ENCODE data around the gene TH.

TH gene

GRCh38 chr11:2122222-2122906 is 49.3 kb downstream of the TH start:
- TF ChIP-seq MAX (IDR thresholded peaks at IDR 0.05; ENCODE audit: low read depth, low read length) (no peak), CTCF (IDR thresholded peaks at IDR 0.05; ENCODE audit: low read depth, low read length) (no peak), POLR2A (IDR thresholded peaks at IDR 0.05; ENCODE audit: extremely low read depth, insufficient read length) (no peak), MYC (IDR thresholded peaks at IDR 0.05; ENCODE audit: low read depth, low read length) (no peak)
- DNase-seq (ENCODE audit: low read depth) = no peak
- no peak overlapping the region for H3K4me3 ChIP-seq (ENCODE audit: low read depth, low read length)

GRCh38 chr11:2121227-2122130 is 50.1 kb downstream of the TH start:
- no peak for DNase-seq (ENCODE audit: low read depth)
- TF ChIP-seq POLR2A (IDR thresholded peaks at IDR 0.05; ENCODE audit: extremely low read depth, insufficient read length) (no peak), CTCF (IDR thresholded peaks at IDR 0.05; ENCODE audit: low read depth, low read length) (no peak), MAX (IDR thresholded peaks at IDR 0.05; ENCODE audit: low read depth, low read length) (no peak), MYC (IDR thresholded peaks at IDR 0.05; ENCODE audit: low read depth, low read length) (no peak)

GRCh38 chr11:2120359-2121100 is 51.1 kb downstream of the TH start:
- no peak overlapping the region for H3K4me3 ChIP-seq (ENCODE audit: low read depth, low read length)
- no peak for TF ChIP-seq POLR2A (IDR thresholded peaks at IDR 0.05; ENCODE audit: extremely low read depth, insufficient read length)
- no peak for TF ChIP-seq CTCF (IDR thresholded peaks at IDR 0.05; ENCODE audit: low read depth, low read length)
- no peak for TF ChIP-seq MYC (IDR thresholded peaks at IDR 0.05; ENCODE audit: low read depth, low read length)
- TF ChIP-seq MAX (IDR thresholded peaks at IDR 0.05; ENCODE audit: low read depth, low read length) = no peak
- DNase-seq (ENCODE audit: low read depth) = no peak

More at GRCh38 chr11:2121227-2122130, 50.1 kb downstream of the TH start:
- no peak overlapping the region for H3K4me3 ChIP-seq (ENCODE audit: low read depth, low read length)

GRCh38 chr11:2118677-2119076 is 52.9 kb downstream of the TH start:
- DNase-seq (ENCODE audit: low read depth) = no peak
- no peak for TF ChIP-seq MAX (IDR thresholded peaks at IDR 0.05; ENCODE audit: low read depth, low read length)
- no peak for TF ChIP-seq CTCF (IDR thresholded peaks at IDR 0.05; ENCODE audit: low read depth, low read length)
- TF ChIP-seq MYC (IDR thresholded peaks at IDR 0.05; ENCODE audit: low read depth, low read length) = no peak
- TF ChIP-seq POLR2A (IDR thresholded peaks at IDR 0.05; ENCODE audit: extremely low read depth, insufficient read length) = no peak
- H3K4me3 ChIP-seq (ENCODE audit: low read depth, low read length) = no peak overlapping the region

- no peak overlapping the region for H3K4me3 ChIP-seq (ENCODE audit: low read depth, low read length)
- TF ChIP-seq CTCF (IDR thresholded peaks at IDR 0.05; ENCODE audit: low read depth, low read length) = no peak
- TF ChIP-seq POLR2A (IDR thresholded peaks at IDR 0.05; ENCODE audit: extremely low read depth, insufficient read length) = no peak
- no peak for TF ChIP-seq MAX (IDR thresholded peaks at IDR 0.05; ENCODE audit: low read depth, low read length)
- no peak for DNase-seq (ENCODE audit: low read depth)
These were observed 54.9 kb downstream of the TH start for GRCh38 chr11:2116680-2117079.

Measured in NB4 (cell line).